Measurements from ENCODE around the gene FBXL19.

DNA sequence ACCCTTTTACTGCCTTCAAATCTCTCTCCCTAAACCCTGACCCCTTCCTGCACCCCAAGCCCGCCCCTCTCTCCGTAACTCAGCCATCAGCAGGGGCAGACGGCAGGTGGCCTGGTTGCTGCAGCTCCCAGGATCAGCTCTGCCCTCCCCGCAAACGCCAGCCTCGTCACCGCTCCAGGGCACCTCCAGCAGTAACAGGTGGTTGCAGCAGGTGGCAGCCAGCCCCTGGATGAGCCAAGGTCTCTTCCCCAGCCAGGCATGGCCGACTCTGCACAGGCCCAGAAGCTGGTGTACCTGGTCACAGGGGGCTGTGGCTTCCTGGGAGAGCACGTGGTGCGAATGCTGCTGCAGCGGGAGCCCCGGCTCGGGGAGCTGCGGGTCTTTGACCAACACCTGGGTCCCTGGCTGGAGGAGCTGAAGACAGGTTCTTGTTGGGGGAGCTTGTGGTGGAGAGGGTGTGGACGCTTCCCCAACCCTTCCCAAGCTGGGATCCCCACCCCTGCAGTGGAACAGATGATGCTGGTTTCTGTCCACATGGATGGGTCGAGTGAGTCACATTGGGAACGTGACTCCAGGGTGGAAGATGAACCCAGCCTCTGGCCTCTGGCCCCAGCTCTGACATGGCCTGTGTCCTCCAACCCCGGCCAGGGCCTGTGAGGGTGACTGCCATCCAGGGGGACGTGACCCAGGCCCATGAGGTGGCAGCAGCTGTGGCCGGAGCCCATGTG is 62.2 kb downstream of the FBXL19 start:
- no peak for TF ChIP-seq IRF2 (CRISPR knock-in tag; IDR thresholded peaks at IDR 0.05)
- no peak for TF ChIP-seq MXI1 (IDR thresholded peaks at IDR 0.05; ENCODE audit: low read depth, low read length)
- TF ChIP-seq BCL6 (CRISPR knock-in tag; IDR thresholded peaks at IDR 0.05) = no peak
- TF ChIP-seq, protein P1, sequence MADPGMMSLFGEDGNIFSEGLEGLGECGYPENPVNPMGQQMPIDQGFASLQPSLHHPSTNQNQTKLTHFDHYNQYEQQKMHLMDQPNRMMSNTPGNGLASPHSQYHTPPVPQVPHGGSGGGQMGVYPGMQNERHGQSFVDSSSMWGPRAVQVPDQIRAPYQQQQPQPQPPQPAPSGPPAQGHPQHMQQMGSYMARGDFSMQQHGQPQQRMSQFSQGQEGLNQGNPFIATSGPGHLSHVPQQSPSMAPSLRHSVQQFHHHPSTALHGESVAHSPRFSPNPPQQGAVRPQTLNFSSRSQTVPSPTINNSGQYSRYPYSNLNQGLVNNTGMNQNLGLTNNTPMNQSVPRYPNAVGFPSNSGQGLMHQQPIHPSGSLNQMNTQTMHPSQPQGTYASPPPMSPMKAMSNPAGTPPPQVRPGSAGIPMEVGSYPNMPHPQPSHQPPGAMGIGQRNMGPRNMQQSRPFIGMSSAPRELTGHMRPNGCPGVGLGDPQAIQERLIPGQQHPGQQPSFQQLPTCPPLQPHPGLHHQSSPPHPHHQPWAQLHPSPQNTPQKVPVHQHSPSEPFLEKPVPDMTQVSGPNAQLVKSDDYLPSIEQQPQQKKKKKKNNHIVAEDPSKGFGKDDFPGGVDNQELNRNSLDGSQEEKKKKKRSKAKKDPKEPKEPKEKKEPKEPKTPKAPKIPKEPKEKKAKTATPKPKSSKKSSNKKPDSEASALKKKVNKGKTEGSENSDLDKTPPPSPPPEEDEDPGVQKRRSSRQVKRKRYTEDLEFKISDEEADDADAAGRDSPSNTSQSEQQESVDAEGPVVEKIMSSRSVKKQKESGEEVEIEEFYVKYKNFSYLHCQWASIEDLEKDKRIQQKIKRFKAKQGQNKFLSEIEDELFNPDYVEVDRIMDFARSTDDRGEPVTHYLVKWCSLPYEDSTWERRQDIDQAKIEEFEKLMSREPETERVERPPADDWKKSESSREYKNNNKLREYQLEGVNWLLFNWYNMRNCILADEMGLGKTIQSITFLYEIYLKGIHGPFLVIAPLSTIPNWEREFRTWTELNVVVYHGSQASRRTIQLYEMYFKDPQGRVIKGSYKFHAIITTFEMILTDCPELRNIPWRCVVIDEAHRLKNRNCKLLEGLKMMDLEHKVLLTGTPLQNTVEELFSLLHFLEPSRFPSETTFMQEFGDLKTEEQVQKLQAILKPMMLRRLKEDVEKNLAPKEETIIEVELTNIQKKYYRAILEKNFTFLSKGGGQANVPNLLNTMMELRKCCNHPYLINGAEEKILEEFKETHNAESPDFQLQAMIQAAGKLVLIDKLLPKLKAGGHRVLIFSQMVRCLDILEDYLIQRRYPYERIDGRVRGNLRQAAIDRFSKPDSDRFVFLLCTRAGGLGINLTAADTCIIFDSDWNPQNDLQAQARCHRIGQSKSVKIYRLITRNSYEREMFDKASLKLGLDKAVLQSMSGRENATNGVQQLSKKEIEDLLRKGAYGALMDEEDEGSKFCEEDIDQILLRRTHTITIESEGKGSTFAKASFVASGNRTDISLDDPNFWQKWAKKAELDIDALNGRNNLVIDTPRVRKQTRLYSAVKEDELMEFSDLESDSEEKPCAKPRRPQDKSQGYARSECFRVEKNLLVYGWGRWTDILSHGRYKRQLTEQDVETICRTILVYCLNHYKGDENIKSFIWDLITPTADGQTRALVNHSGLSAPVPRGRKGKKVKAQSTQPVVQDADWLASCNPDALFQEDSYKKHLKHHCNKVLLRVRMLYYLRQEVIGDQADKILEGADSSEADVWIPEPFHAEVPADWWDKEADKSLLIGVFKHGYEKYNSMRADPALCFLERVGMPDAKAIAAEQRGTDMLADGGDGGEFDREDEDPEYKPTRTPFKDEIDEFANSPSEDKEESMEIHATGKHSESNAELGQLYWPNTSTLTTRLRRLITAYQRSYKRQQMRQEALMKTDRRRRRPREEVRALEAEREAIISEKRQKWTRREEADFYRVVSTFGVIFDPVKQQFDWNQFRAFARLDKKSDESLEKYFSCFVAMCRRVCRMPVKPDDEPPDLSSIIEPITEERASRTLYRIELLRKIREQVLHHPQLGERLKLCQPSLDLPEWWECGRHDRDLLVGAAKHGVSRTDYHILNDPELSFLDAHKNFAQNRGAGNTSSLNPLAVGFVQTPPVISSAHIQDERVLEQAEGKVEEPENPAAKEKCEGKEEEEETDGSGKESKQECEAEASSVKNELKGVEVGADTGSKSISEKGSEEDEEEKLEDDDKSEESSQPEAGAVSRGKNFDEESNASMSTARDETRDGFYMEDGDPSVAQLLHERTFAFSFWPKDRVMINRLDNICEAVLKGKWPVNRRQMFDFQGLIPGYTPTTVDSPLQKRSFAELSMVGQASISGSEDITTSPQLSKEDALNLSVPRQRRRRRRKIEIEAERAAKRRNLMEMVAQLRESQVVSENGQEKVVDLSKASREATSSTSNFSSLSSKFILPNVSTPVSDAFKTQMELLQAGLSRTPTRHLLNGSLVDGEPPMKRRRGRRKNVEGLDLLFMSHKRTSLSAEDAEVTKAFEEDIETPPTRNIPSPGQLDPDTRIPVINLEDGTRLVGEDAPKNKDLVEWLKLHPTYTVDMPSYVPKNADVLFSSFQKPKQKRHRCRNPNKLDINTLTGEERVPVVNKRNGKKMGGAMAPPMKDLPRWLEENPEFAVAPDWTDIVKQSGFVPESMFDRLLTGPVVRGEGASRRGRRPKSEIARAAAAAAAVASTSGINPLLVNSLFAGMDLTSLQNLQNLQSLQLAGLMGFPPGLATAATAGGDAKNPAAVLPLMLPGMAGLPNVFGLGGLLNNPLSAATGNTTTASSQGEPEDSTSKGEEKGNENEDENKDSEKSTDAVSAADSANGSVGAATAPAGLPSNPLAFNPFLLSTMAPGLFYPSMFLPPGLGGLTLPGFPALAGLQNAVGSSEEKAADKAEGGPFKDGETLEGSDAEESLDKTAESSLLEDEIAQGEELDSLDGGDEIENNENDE (IDR thresholded peaks at IDR 0.05; ENCODE audit: low read depth, low read length) = no peak
- no peak for TF ChIP-seq PRPF4 (IDR thresholded peaks at IDR 0.05; ENCODE audit: insufficient read depth, low read depth, low read length, poor library complexity, severe bottlenecking)
- TF ChIP-seq, protein P2, sequence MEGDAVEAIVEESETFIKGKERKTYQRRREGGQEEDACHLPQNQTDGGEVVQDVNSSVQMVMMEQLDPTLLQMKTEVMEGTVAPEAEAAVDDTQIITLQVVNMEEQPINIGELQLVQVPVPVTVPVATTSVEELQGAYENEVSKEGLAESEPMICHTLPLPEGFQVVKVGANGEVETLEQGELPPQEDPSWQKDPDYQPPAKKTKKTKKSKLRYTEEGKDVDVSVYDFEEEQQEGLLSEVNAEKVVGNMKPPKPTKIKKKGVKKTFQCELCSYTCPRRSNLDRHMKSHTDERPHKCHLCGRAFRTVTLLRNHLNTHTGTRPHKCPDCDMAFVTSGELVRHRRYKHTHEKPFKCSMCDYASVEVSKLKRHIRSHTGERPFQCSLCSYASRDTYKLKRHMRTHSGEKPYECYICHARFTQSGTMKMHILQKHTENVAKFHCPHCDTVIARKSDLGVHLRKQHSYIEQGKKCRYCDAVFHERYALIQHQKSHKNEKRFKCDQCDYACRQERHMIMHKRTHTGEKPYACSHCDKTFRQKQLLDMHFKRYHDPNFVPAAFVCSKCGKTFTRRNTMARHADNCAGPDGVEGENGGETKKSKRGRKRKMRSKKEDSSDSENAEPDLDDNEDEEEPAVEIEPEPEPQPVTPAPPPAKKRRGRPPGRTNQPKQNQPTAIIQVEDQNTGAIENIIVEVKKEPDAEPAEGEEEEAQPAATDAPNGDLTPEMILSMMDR (IDR thresholded peaks at IDR 0.05 in 2 of 3, conservative IDR thresholded peaks at IDR 0.05 in 1 of 3; ENCODE audit: insufficient read depth in 2 of 3, low read depth in 1 of 3, low read length in 3 of 3) = peak in 2 of 3 experiments; percentile 61 to 66; a peak in 5 of 6 replicates
- TF ChIP-seq FOXA1 (IDR thresholded peaks at IDR 0.05; ENCODE audit: borderline replicate concordance) = no peak
- TF ChIP-seq SP2 (IDR thresholded peaks at IDR 0.05; ENCODE audit: extremely low read depth, low read depth, low read length, poor library complexity, severe bottlenecking) = no peak
- TF ChIP-seq, protein P3, sequence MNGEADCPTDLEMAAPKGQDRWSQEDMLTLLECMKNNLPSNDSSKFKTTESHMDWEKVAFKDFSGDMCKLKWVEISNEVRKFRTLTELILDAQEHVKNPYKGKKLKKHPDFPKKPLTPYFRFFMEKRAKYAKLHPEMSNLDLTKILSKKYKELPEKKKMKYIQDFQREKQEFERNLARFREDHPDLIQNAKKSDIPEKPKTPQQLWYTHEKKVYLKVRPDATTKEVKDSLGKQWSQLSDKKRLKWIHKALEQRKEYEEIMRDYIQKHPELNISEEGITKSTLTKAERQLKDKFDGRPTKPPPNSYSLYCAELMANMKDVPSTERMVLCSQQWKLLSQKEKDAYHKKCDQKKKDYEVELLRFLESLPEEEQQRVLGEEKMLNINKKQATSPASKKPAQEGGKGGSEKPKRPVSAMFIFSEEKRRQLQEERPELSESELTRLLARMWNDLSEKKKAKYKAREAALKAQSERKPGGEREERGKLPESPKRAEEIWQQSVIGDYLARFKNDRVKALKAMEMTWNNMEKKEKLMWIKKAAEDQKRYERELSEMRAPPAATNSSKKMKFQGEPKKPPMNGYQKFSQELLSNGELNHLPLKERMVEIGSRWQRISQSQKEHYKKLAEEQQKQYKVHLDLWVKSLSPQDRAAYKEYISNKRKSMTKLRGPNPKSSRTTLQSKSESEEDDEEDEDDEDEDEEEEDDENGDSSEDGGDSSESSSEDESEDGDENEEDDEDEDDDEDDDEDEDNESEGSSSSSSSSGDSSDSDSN (IDR thresholded peaks at IDR 0.05; ENCODE audit: borderline replicate concordance in 1 of 2, low read depth in 2 of 2, low read length in 2 of 2) = no peak

Data from K562 (cell line).